MCF 10A (cell line): Measurements from ENCODE around the gene RNF180. TPM values are rescaled to one million over a fixed set of nuclear protein-coding genes. Genes with fewer than 3 reads are reported as not detected.

Experiments
- BruUV-seq: library from RNA; stranded (reverse); fragments of 400-500 nt; replicated peaks from 2 replicates; lab custom pipeline; 2021; lab: Mats Ljungman, UMichigan
- CTCF ChIA-PET: fragments of 300-600 bp; sonication (Branson Sonifier 250); formaldehyde crosslinking; extraction: SDS; loops from one replicate; lab custom pipeline; 2021; ENCODE audit warnings: antibody characterized with exemption, inconsistent platforms; lab: Yijun Ruan, JAX
- POLR2A ChIA-PET: fragments of 300-600, 350-650 bp; sonication (Branson Sonifier 250); formaldehyde crosslinking; extraction: SDS; loops from one replicate; lab custom pipeline; 2020; ENCODE audit warnings: antibody characterized with exemption, inconsistent platforms; lab: Yijun Ruan, JAX
- DNase-seq: peaks from one replicate; pipeline ENCODE4 v3.0.0-alpha.2; 2018; ENCODE audit not compliant: unreplicated experiment
- H3K27ac Mint-ChIP-seq: one replicate; pipeline ENCODE4 v1.8.0; 2022; ENCODE audit warnings: mild to moderate bottlenecking, low read depth, mixed read lengths; ENCODE audit not compliant: unreplicated experiment
- H3K27me3 Mint-ChIP-seq: one replicate; pipeline ENCODE4 v1.8.0; 2022; ENCODE audit warnings: mixed read lengths; ENCODE audit not compliant: insufficient read depth, unreplicated experiment
- H3K36me3 Mint-ChIP-seq: one replicate; pipeline ENCODE4 v1.8.0; 2022; ENCODE audit warnings: mild to moderate bottlenecking, moderate library complexity, mixed read lengths; ENCODE audit not compliant: insufficient read depth, unreplicated experiment
- H3K4me1 Mint-ChIP-seq: one replicate; pipeline ENCODE4 v1.8.0; 2022; ENCODE audit warnings: mixed read lengths; ENCODE audit not compliant: insufficient read depth, unreplicated experiment
- H3K4me3 Mint-ChIP-seq: one replicate; pipeline ENCODE4 v1.8.0; 2022; ENCODE audit warnings: mild to moderate bottlenecking, moderate library complexity, mixed read lengths; ENCODE audit not compliant: unreplicated experiment
- H3K9me3 Mint-ChIP-seq: one replicate; pipeline ENCODE4 v1.8.0; 2022; ENCODE audit warnings: mixed read lengths; ENCODE audit not compliant: unreplicated experiment
- CTCF ChIP-seq: fragments of 200-600 bp; IDR thresholded peaks from one replicate; pipeline ENCODE4 v1.8.0; 2022; ENCODE audit warnings: antibody characterized with exemption, mild to moderate bottlenecking; ENCODE audit not compliant: unreplicated experiment
- intact Hi-C: fragments of 100-400 bp; cut with micrococcal nuclease; formaldehyde crosslinking; loops from 2 replicates; pipeline ENCODE4 v1.14.1; 2022
- total RNA-seq: library from RNA; stranded (reverse); gene quantifications from 2 replicates; pipeline ENCODE4 v1.2.3, GENCODE V29; 2022

RNF180 gene
- total RNA-seq, 1 experiment from 2014 or later: 6.0 TPM

- no peaks in the 10 kb centered on the region for H3K4me1 Mint-ChIP-seq
- intact Hi-C loops: no loop called here
- no peaks in the 10 kb centered on the region for H3K27me3 Mint-ChIP-seq
- no peaks in the 10 kb centered on the region for H3K9me3 Mint-ChIP-seq
- CTCF ChIA-PET: interaction anchor here (0.6 kb wide), 1 partner anchor 35 kb away, joined by 3 read pairs; no protein-coding TSS in a partner anchor
- POLR2A ChIA-PET: no interaction called here
- H3K27ac Mint-ChIP-seq: no peak overlapping the region
- DNase-seq: peak; percentile 2
- no peak overlapping the region for H3K4me3 Mint-ChIP-seq
- H3K36me3 Mint-ChIP-seq: no peaks in the 10 kb centered on the region
- TF ChIP-seq CTCF: no peak
- BruUV-seq: no TSS peak
Observed at GRCh38 chr5:64417390-64417789, 251.7 kb downstream of the RNF180 start.

GRCh38 chr5:64418013-64418412, 252.4 kb downstream of the RNF180 start:
- intact Hi-C loops: no loop called here
- H3K4me1 Mint-ChIP-seq: no peaks in the 10 kb centered on the region
- H3K36me3 Mint-ChIP-seq: no peaks in the 10 kb centered on the region
- TF ChIP-seq CTCF: no peak
- no peak overlapping the region for H3K27ac Mint-ChIP-seq
- DNase-seq: no peak
- H3K27me3 Mint-ChIP-seq: no peaks in the 10 kb centered on the region
- POLR2A ChIA-PET: no interaction called here
- CTCF ChIA-PET: interaction anchor here (0.5 to 0.6 kb wide), 2 partner anchors 393 to 1093 kb away, joined by 3 read pairs; no protein-coding TSS in a partner anchor
- BruUV-seq: no TSS peak
- no peaks in the 10 kb centered on the region for H3K9me3 Mint-ChIP-seq
- no peak overlapping the region for H3K4me3 Mint-ChIP-seq

Other genes with a start within 250 kb of the RNF180 start
- gene HTR1A, start 203.4 kb upstream of the RNF180 start, total RNA-seq: not detected in 2 replicates